GM21717 (cell line): ENCODE measurements around the gene C1orf50.
"Not testable (repeated sequence)": the region's sequence is repeated elsewhere in the genome, so short reads cannot be mapped to it uniquely, and the experiment has no call there.

Experiments used
- ATAC-seq: cut with Tn5 transposase; IDR thresholded peaks from one replicate; pipeline ENCODE4 v1.9.1; 2021; ENCODE audit warnings: mild to moderate bottlenecking, moderate library complexity; ENCODE audit not compliant: unreplicated experiment

C1orf50 gene

GRCh38 chr1:42739753-42740700 is 27.0 kb upstream of the C1orf50 start, which contains the start of gene CLDN19:
Gene CLDN19, minus strand, starts transcription at chr1:42740236. Its CDS starts 173 bp downstream, at chr1:42740063.
- ATAC-seq = no peak

- no peak for ATAC-seq
Observed at GRCh38 chr1:42740851-42741580, 26.0 kb upstream of the C1orf50 start.

DNA sequence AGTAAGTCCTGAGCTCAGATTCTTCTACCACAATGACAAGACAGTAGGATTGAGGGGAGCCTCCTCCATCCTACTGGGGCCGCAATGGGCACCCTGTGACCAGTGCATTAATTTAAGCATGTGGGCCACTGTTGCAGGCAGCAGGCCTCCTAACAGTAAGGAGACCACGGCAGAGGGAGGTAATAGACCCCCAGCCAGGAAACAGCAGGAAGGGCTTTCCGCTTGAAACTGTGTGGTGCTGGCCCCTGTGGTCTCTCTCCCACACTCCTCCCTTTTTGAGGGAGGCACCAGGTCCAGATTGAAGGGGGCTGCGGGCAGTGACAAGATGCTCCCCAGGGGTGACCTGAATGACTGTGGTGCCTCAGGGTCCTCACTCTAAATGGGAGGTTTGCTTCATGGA is 25.3 kb upstream of the C1orf50 start:
- ATAC-seq = no peak

GRCh38 chr1:42742141-42742540 is 24.9 kb upstream of the C1orf50 start:
- no peak for ATAC-seq

- ATAC-seq = no peak
Observed at GRCh38 chr1:42742617-42743316, 24.3 kb upstream of the C1orf50 start.

DNA sequence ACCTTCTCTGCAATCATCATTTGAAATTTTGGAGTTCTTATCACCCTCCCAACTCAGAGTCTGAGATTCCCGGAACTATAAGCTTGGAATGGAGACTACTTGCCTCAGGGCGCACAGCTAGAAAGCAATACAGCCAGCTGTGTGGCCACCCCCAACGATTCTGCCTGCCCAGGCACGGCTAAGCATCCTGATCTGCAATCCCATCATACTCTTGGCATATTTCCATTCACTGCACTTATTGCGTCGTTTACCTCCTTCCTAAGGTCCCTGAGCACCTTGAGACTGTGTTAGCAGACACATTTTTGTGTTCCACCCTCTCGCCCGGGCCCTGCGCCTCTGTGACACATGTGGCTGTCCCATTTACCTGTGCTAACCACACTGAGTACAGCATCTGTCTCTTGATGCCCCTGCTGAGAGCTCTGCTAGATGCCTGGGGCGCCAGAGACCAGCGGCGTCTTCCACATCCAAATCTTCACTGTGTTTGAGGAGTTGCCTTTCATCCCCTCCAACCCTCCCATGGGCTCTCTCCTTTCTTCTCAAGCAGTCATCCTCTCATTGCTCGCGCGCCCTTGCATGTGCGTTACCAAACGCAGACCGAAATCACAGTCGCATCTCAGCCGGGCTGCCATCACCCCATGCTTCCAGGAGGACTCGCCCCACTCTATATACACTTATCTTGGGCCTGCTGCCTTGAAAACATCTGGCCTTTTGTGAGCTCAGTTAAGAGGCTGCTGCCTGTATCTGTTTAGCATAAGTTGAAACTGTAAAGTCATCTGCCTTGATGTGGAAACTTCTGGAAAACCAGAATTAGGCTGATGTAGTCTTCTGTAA is 23.5 kb upstream of the C1orf50 start:
- no peak for ATAC-seq

- no peak for ATAC-seq
Observed at GRCh38 chr1:42744148-42744413, 23.0 kb upstream of the C1orf50 start.

GRCh38 chr1:42745851-42746250 is 21.2 kb upstream of the C1orf50 start:
- ATAC-seq = no peak

DNA sequence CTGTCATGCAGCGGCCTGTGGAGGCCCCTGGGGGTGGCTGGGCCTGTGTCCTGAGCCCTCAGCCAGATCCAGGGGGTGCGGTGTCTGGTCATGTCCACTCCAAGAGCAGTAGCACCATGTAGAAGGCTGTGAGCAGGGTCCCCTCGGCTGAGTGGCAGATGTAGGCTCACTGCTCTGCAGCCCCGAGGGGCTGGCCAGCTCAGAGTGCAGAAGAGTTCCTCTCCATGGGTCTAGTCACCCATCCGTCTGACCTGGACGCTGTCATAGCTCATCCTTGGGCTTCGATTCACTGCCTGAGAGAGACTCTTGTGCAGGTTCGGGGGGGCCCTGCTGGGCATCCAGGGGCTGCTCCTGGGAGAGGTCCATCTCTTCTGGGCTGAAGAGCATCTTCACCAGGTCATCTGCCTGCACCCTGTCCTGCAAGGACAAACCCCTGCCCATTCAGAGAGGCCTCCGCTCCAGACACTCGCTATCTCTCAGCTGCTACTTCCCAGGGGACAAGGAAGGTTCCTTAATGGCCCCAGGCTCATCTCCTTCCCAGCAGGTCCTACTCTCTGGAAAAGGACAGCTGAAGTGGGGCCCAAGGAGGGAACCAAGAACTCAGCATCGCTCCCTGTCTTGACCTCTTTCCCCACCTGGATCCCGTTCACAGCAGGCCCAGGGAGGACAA is 20.5 kb upstream of the C1orf50 start:
- ATAC-seq = no peak

GRCh38 chr1:42747125-42747524 is 19.9 kb upstream of the C1orf50 start:
- no peak for ATAC-seq

DNA sequence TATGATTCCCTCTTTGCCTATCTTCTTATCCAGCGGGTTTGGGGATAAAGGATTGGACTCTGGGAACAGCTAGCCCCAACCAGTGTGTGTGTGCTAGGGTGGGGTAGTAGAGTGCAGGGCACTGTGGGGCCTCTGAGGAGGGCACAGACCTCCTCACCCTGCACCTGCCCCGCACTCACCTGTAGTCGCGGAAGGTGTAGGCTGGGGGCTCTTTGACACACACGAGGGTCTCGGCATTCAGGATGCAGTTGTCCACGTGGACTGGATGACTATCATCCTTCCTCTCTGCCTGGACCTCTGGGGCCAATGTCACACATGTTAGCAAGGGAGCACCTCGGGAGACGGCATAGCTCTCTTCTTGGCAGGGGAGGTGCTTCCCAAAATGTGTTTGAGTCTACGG is 19.0 kb upstream of the C1orf50 start:
- ATAC-seq = no peak

- ATAC-seq = no peak
Observed at GRCh38 chr1:42748461-42749410, 18.3 kb upstream of the C1orf50 start.

GRCh38 chr1:42750041-42750440 is 17.0 kb upstream of the C1orf50 start:
- ATAC-seq = no peak

- ATAC-seq = not testable (repeated sequence)
Observed at GRCh38 chr1:42751511-42752070, 15.5 kb upstream of the C1orf50 start.

DNA sequence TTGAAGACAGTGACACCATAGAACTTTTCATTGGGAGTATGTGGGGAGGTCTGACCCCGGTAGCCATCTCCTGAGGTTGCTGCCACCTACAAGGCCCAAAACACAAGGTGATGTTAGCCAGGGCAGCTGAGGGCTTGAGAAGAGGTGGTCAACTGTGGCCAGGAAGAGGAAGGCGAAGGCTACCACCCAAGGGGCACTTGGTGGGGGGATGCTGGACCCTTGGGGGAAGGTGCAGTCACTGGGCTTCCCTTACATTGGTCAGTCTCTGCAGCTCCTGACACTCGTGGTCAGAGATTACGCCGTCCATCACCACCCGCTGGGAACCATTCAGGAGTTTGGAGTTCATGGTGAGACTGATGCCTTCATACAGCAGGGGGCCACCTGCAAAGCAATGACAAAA is 14.8 kb upstream of the C1orf50 start:
- ATAC-seq = no peak

DNA sequence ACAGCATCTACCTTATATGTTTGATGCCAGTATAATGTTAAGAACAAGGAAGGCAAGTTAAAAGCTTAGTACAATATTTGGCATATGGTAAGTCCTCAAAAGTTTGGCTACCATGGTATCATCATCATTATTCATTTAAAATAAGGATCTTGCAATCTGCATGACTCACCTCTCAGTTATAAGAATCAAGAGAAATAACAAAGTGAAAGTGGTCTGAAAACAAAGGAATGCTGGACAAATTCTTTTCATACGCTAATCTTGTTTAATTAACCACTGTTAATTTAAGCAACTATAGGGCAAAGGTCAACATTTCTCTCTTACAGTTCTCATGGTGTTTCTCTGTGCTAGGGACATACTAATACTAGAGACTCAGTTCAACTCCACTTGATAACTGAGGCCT is 14.0 kb upstream of the C1orf50 start:
- ATAC-seq = no peak

DNA sequence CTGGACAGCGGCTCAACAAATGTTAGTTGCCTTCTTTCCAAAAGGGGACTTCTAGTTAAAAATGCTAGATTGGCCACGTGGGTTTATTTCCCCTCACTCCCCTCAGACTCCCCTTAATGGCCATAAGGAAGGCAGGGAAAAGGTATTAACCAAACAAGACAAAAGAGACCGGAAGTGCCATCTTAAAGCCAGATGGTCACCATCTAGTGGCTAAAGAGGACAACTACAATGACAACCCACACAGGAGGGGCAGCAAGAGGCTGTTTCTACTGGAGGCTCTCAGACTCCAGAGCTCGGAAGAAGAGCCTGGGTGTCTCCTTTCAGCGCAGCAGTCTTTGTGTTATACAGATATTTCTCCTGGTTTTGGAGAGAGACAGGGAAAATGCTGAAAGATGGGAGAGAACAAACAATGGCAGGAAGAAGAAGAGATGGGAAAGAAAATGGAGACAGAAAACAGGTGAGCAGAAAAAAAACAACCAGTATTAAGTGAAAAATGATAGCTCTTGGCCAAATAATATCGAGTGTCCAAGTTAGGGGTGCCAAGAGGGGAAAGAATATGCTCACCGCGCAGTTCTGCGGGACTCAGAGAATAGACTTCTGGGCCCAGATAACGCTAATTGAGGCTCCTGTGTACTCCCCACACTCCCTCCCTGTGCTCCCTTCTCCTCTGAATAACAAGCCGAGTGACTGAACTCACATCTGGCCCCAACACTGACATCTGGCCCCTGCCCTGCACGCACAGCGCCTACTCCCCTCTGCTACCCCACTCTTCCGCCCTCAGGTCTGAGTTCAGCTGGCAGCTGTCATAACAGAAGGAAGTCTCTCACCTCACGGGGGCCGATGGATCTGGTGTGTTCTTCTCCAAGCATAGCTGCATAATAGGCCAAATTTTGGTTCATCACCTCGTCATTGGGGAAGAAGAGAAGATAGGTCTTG is 9.8 kb upstream of the C1orf50 start:
- no peak for ATAC-seq

- no peak for ATAC-seq
Observed at GRCh38 chr1:42757892-42758275, 9.2 kb upstream of the C1orf50 start.
